Osteoblast (primary cell): ENCODE measurements around the gene SLC25A21. TPM values are rescaled to one million over a fixed set of nuclear protein-coding genes. Genes with fewer than 3 reads are reported as not detected.

ENCODE experiments used
- DNase-seq: peaks from one replicate; pipeline ENCODE4 v3.0.0; 2011; ENCODE audit warnings: low spot score, mixed read lengths; ENCODE audit not compliant: insufficient read length; ENCODE audit errors: missing footprints
- H2AFZ ChIP-seq: 2 replicates; pipeline ENCODE4 v1.6.0; 2011; ENCODE audit warnings: mild to moderate bottlenecking, low read length
- H3K27ac ChIP-seq: 2 replicates; pipeline ENCODE4 v1.5.1; 2011; ENCODE audit warnings: mild to moderate bottlenecking, low read depth, low read length, moderate library complexity
- H3K27me3 ChIP-seq: 2 replicates; pipeline ENCODE4 v1.6.0; 2012; ENCODE audit warnings: mild to moderate bottlenecking, control low read depth, inconsistent platforms, low read length, moderate library complexity; ENCODE audit not compliant: insufficient read depth
- H3K36me3 ChIP-seq: 2 replicates; pipeline ENCODE4 v1.5.1; 2011; ENCODE audit warnings: mild to moderate bottlenecking, low read length, control low read depth, moderate library complexity; ENCODE audit not compliant: insufficient read depth
- H3K4me1 ChIP-seq: 2 replicates; pipeline ENCODE4 v1.5.1; 2011; ENCODE audit warnings: mild to moderate bottlenecking, low read length, control low read depth, moderate library complexity; ENCODE audit not compliant: insufficient read depth
- H3K4me2 ChIP-seq: 2 replicates; pipeline ENCODE4 v1.6.0; 2011; ENCODE audit warnings: mild to moderate bottlenecking, low read length; ENCODE audit not compliant: insufficient read depth
- H3K4me3 ChIP-seq: fragments of 200-600 bp; sonication (generic); 3 replicates; pipeline ENCODE4 v1.5.1; 2012; ENCODE audit warnings: mild to moderate bottlenecking, low read length, inconsistent platforms; ENCODE audit not compliant: insufficient read depth
- H3K79me2 ChIP-seq: 2 replicates; pipeline ENCODE4 v1.6.0; 2012; ENCODE audit warnings: mild to moderate bottlenecking, low read length, control low read depth, inconsistent platforms; ENCODE audit not compliant: insufficient read depth
- H3K9me3 ChIP-seq: 2 replicates; pipeline ENCODE4 v1.5.1; 2011; ENCODE audit warnings: low read depth, low read length, control low read depth
- H4K20me1 ChIP-seq: 2 replicates; pipeline ENCODE4 v1.6.0; 2012; ENCODE audit warnings: mild to moderate bottlenecking, low read length, control low read depth; ENCODE audit not compliant: insufficient read depth
- total RNA-seq: library from RNA; depleted of rRNA; stranded (reverse); fragments of >200 nt; gene quantifications from 2 replicates; pipeline ENCODE4 v1.2.3, GENCODE V29; 2012
- TF ChIP-seq, protein P1 (sequence below): IDR thresholded peaks from 2 replicates; pipeline ENCODE4 v1.5.1; 2011; ENCODE audit warnings: mild to moderate bottlenecking, low read depth, low read length, moderate library complexity; ENCODE audit errors: extremely low read depth

SLC25A21 gene
- total RNA-seq, 1 donor: 0.72 TPM

DNA sequence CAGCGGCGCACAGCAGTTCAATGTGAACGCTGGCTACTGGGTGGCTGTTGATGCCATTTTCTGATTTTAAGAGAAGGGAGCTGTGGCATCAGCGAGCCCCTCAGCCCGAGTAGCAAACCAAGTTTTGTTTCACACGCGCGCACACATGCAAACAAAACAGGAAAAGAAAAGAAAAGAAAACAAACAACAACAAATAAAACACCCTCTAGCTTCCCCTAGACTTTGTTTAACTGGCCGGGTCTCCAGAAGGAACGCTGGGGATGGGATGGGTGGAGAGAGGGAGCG is 510.2 kb downstream of the SLC25A21 start:
- peaks cover 62% of the 10 kb centered on the region for H3K27me3 ChIP-seq
- H3K27ac ChIP-seq: no peak overlapping the region

DNA sequence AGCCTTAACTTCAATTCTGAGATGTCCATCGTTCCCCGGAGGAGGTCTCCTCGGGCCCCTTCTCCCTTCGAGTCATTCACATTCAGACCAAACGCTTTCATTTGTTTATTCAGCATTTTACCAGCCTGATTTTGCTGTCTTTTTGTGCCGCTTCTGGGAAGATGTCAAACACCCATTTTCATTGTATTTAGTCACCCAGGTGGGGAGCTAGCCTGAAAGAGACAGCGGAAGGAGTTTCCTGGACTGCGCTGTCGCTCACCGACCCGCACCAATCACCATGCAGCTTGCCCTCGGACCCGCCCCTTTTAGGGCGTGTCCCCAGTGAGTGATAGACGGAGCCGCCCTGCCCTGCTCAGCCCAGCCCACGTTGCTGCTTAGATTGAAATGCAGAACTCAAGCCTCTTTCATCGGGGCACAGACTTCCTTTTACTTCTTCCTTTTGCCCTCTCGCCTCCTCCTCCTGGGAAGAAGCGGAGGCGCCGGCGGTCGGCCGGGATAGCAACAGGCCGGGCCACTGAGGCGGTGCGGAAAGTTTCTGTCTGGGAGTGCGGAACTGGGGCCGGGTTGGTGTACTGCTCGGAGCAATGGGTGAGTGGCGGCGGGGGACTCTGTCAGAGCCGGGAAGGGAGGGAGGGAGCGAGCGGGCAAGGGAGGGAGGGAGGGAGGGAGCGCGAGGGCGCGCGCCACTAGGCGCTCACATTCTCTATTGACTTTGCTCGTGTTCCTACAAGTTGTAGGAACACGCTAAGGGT is 510.7 kb downstream of the SLC25A21 start, which contains the start of gene PAX9:
PAX9 (plus strand) TSS at position 355 of the 752 bp plus-strand sequence; CDS start at position 585, 230 bp downstream.
- Histone ChIP-seq H3K27me3 (peaks cover 67% of the 10 kb centered on the region), H3K4me1 (peaks cover 12% of the 10 kb centered on the region), H3K27ac (no peak within 1 kb of the TSS), H3K4me2 (peak within 1 kb of the TSS; percentile 89), H3K4me3 (peak within 1 kb of the TSS; percentile 75), H2AFZ (peak within 1 kb of the TSS; percentile 93), H3K79me2 (no peaks in the 10 kb centered on the region), H3K9me3 (no peaks in the 10 kb centered on the region), H3K36me3 (no peaks in the 10 kb centered on the region), H4K20me1 (no peaks in the 10 kb centered on the region)
- DNase-seq: peak; percentile 98
- TF ChIP-seq, protein P1, sequence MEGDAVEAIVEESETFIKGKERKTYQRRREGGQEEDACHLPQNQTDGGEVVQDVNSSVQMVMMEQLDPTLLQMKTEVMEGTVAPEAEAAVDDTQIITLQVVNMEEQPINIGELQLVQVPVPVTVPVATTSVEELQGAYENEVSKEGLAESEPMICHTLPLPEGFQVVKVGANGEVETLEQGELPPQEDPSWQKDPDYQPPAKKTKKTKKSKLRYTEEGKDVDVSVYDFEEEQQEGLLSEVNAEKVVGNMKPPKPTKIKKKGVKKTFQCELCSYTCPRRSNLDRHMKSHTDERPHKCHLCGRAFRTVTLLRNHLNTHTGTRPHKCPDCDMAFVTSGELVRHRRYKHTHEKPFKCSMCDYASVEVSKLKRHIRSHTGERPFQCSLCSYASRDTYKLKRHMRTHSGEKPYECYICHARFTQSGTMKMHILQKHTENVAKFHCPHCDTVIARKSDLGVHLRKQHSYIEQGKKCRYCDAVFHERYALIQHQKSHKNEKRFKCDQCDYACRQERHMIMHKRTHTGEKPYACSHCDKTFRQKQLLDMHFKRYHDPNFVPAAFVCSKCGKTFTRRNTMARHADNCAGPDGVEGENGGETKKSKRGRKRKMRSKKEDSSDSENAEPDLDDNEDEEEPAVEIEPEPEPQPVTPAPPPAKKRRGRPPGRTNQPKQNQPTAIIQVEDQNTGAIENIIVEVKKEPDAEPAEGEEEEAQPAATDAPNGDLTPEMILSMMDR: no peak

More for the DNA sequence above, 510.2 kb downstream of the SLC25A21 start:
- TF ChIP-seq, protein P1: no peak
- no peaks in the 10 kb centered on the region for H3K36me3 ChIP-seq
- H3K79me2 ChIP-seq: no peaks in the 10 kb centered on the region
- H3K4me1 ChIP-seq: peaks cover 12% of the 10 kb centered on the region
- no peaks in the 10 kb centered on the region for H3K9me3 ChIP-seq
- DNase-seq: no peak
- peak overlapping the region; percentile 93 for H2AFZ ChIP-seq
- peak overlapping the region; percentile 89 for H3K4me2 ChIP-seq
- H3K4me3 ChIP-seq: peak overlapping the region; percentile 75
- no peaks in the 10 kb centered on the region for H4K20me1 ChIP-seq

DNA sequence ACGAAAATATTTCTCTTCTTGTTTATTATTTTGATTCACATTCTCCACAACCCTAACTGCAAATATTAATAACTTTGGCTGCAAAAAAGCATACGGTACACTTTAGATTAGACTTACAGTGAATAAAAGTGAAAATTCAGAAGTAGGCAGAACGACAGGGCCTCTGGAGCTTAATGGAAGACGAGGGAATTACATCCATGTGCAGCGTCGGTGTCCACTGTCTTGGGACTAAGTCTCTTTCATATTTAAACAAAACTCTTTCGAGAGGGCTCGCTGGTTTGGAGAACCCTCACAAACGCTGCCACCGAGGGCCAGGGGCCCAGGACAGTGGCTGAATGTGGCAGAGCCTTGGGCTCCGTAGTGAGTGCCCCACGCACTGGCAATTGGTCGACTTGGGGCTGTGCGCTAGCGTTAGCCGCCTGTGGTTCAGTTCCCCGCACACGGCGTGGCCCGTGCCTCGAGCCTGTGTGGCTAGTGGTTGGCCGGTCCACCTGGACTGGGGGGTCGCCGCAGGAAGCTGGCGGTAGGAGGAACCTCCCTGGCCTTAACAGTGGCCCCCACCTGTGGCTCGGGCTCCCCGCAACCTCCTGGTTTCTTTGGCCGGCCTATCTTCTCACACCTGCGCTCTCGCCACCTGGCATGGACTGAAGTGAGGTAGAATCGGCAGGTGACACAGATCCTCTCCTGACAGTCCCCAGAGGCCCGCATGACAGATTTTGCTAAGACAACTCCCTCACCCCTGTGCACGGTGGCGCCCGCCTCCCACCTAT is 511.5 kb downstream of the SLC25A21 start:
- Histone ChIP-seq H4K20me1 (no peaks in the 10 kb centered on the region), H3K4me2 (peak overlapping the region; percentile 89), H3K4me3 (peak overlapping the region; percentile 75), H3K9me3 (no peaks in the 10 kb centered on the region), H3K36me3 (no peaks in the 10 kb centered on the region), H3K4me1 (peaks cover 12% of the 10 kb centered on the region), H3K79me2 (no peaks in the 10 kb centered on the region), H3K27me3 (peaks cover 75% of the 10 kb centered on the region), H2AFZ (peak overlapping the region; percentile 86), H3K27ac (no peak overlapping the region)
- DNase-seq: no peak
- TF ChIP-seq, protein P1: no peak
